Type B pancreatic cell (in vitro differentiated cells): ENCODE measurements around the gene FOXM1. TPM values are rescaled to one million over a fixed set of nuclear protein-coding genes. Genes with fewer than 3 reads are reported as not detected.

Experiments
- DNase-seq: peaks from one replicate; pipeline ENCODE4 v3.0.0; 2021; ENCODE audit warnings: mixed read lengths; ENCODE audit not compliant: unreplicated experiment; ENCODE audit errors: extremely low spot score
- H3K27ac Mint-ChIP-seq: 2 replicates; pipeline ENCODE4 v1.8.0; 2021; ENCODE audit warnings: mild to moderate bottlenecking, mixed read lengths
- H3K27me3 Mint-ChIP-seq: 2 replicates; pipeline ENCODE4 v1.8.0; 2021; ENCODE audit warnings: mixed read lengths
- H3K36me3 Mint-ChIP-seq: 2 replicates; pipeline ENCODE4 v1.8.0; 2021; ENCODE audit warnings: mixed read lengths
- H3K4me1 Mint-ChIP-seq: one replicate; pipeline ENCODE4 v1.8.0; 2021; ENCODE audit warnings: mixed read lengths; ENCODE audit not compliant: unreplicated experiment
- H3K4me3 Mint-ChIP-seq: 2 replicates; pipeline ENCODE4 v1.8.0; 2021; ENCODE audit warnings: mild to moderate bottlenecking, mixed read lengths
- H3K9me3 Mint-ChIP-seq: 2 replicates; pipeline ENCODE4 v1.8.0; 2021; ENCODE audit warnings: mixed read lengths
- CTCF ChIP-seq: fragments of 200-600 bp; sonication (generic); conservative IDR thresholded peaks from 2 replicates; pipeline ENCODE4 v1.5.0; 2021; ENCODE audit warnings: antibody characterized with exemption, mild to moderate bottlenecking
- long read RNA-seq: library from polyadenylated mRNA; unstranded; transcript quantifications from one replicate; pipeline ENCODE4 v2.0.0, GENCODE V29; 2020
- total RNA-seq: library from RNA; stranded (reverse); gene quantifications from 2 replicates; pipeline ENCODE4 v1.2.1, GENCODE V29; 2021; ENCODE audit warnings: low replicate concordance

FOXM1 gene
- total RNA-seq = 53.9 and 68.6 TPM in 2 replicates
- long read RNA-seq, partial matches to known transcripts = 0 of 22 reads
- long read RNA-seq, other reads (novel, unspliced or antisense) = 21 of 22 reads

- peak; percentile 92 for DNase-seq
- H3K9me3 Mint-ChIP-seq = no peaks in the 10 kb centered on the region
- H3K4me1 Mint-ChIP-seq = peaks cover 13% of the 10 kb centered on the region
- H3K4me3 Mint-ChIP-seq = peak within 1 kb of the TSS; percentile 97
- no peaks in the 10 kb centered on the region for H3K27me3 Mint-ChIP-seq
- TF ChIP-seq CTCF = no peak
- H3K27ac Mint-ChIP-seq = peak within 1 kb of the TSS; percentile 99
- peaks cover 28% of the 10 kb centered on the region for H3K36me3 Mint-ChIP-seq
Observed at GRCh38 chr12:2877047-2877952, at the start of gene FOXM1, which contains the start of gene RHNO1. TSS of gene FOXM1 (minus strand) at chr12:2877174. CDS start at chr12:2874478, 2,696 bp downstream. TSS of gene RHNO1 (plus strand) at chr12:2877223. CDS start at chr12:2885367, 8,144 bp downstream.

- H3K4me3 Mint-ChIP-seq = no peak overlapping the region
Observed at GRCh38 chr12:2925322-2925995, 48.5 kb upstream of the FOXM1 start.

GRCh38 chr12:2924019-2924418 lies 47.0 kb upstream of the FOXM1 start:
- H3K36me3 Mint-ChIP-seq = peaks cover 47% of the 10 kb centered on the region
- no peak for TF ChIP-seq CTCF

More at GRCh38 chr12:2925322-2925995, 48.5 kb upstream of the FOXM1 start:
- H3K27me3 Mint-ChIP-seq = no peaks in the 10 kb centered on the region
- peaks cover 44% of the 10 kb centered on the region for H3K36me3 Mint-ChIP-seq
- TF ChIP-seq CTCF = no peak
- H3K9me3 Mint-ChIP-seq = no peaks in the 10 kb centered on the region
- H3K4me1 Mint-ChIP-seq = no peaks in the 10 kb centered on the region
- H3K27ac Mint-ChIP-seq = no peak overlapping the region
- no peak for DNase-seq

GRCh38 chr12:2923057-2923456 lies 46.1 kb upstream of the FOXM1 start:
- H3K4me1 Mint-ChIP-seq = no peaks in the 10 kb centered on the region
- DNase-seq = no peak
- no peaks in the 10 kb centered on the region for H3K27me3 Mint-ChIP-seq
- H3K36me3 Mint-ChIP-seq = peaks cover 47% of the 10 kb centered on the region
- no peaks in the 10 kb centered on the region for H3K9me3 Mint-ChIP-seq
- no peak overlapping the region for H3K27ac Mint-ChIP-seq
- TF ChIP-seq CTCF = no peak
- no peak overlapping the region for H3K4me3 Mint-ChIP-seq

More at GRCh38 chr12:2924019-2924418, 47.0 kb upstream of the FOXM1 start:
- H3K9me3 Mint-ChIP-seq = no peaks in the 10 kb centered on the region
- no peak overlapping the region for H3K4me3 Mint-ChIP-seq
- no peak overlapping the region for H3K27ac Mint-ChIP-seq
- no peaks in the 10 kb centered on the region for H3K4me1 Mint-ChIP-seq
- DNase-seq = no peak
- H3K27me3 Mint-ChIP-seq = no peaks in the 10 kb centered on the region

- Mint-ChIP-seq H3K4me3 (no peak overlapping the region), H3K27me3 (no peaks in the 10 kb centered on the region), H3K9me3 (no peaks in the 10 kb centered on the region), H3K27ac (no peak overlapping the region), H3K36me3 (peaks cover 42% of the 10 kb centered on the region), H3K4me1 (no peaks in the 10 kb centered on the region)
- DNase-seq = no peak
- no peak for TF ChIP-seq CTCF
Observed at GRCh38 chr12:2922329-2922728, 45.4 kb upstream of the FOXM1 start.
